Kidney epithelial cell (primary cell): ENCODE results near the gene POT1. TPM values are rescaled to one million over a fixed set of nuclear protein-coding genes. Genes with fewer than 3 reads are reported as not detected.

Experiments used
- DNase-seq: peaks from one replicate; pipeline ENCODE4 v3.0.0-alpha.2; 2010; ENCODE audit warnings: low read depth
- H3K27me3 ChIP-seq: 2 replicates; pipeline ENCODE4 v1.6.0; 2011; ENCODE audit warnings: low read length; ENCODE audit not compliant: control insufficient read depth, insufficient read depth
- H3K36me3 ChIP-seq: 2 replicates; pipeline ENCODE4 v1.5.1; 2011; ENCODE audit warnings: low read length; ENCODE audit not compliant: control insufficient read depth, insufficient read depth
- H3K4me3 ChIP-seq: 2 replicates; pipeline ENCODE4 v1.5.1; 2011; ENCODE audit warnings: low read depth, mild to moderate bottlenecking, control low read depth, low read length
- CTCF ChIP-seq: IDR thresholded peaks from 2 replicates; pipeline ENCODE4 v1.5.1; 2011; ENCODE audit warnings: mild to moderate bottlenecking, moderate library complexity, low read length, control low read depth, inconsistent platforms; ENCODE audit not compliant: insufficient read depth, poor library complexity, severe bottlenecking
- total RNA-seq: library from RNA; depleted of rRNA; stranded (reverse); fragments of >200 nt; gene quantifications from 2 replicates; pipeline ENCODE4 v1.2.3, GENCODE V29; 2015

POT1 gene
- total RNA-seq, 1 donor from 2014 or later, result 15.8 TPM

- Histone ChIP-seq H3K27me3 (no peaks in the 10 kb centered on the region), H3K4me3 (no peak overlapping the region), H3K36me3 (no peaks in the 10 kb centered on the region)
- DNase-seq, result no peak
- no peak for TF ChIP-seq CTCF
Observed at GRCh38 chr7:124773938-124774337, 155.7 kb downstream of the POT1 start.

- H3K36me3 ChIP-seq, result no peaks in the 10 kb centered on the region
- DNase-seq, result no peak
- TF ChIP-seq CTCF, result no peak
- no peaks in the 10 kb centered on the region for H3K27me3 ChIP-seq
- H3K4me3 ChIP-seq, result no peak overlapping the region
Observed at GRCh38 chr7:124773339-124773738, 156.3 kb downstream of the POT1 start.

Other genes with a start within 250 kb of the POT1 start
- gene GPR37, start 164.0 kb downstream of the POT1 start, total RNA-seq, result 2.7 and 4.1 TPM in 2 replicates